WI38 (cell line): ENCODE data around the gene PLEKHB2.
"Not testable (repeated sequence)": the region's sequence is repeated elsewhere in the genome, so short reads cannot be mapped to it uniquely, and the experiment has no call there.

Experiments used
- H3K4me3 ChIP-seq: 2 replicates; pipeline ENCODE4 v1.5.1; 2011; ENCODE audit warnings: low read depth, mild to moderate bottlenecking, control low read depth, low read length
- CTCF ChIP-seq: IDR thresholded peaks from 2 replicates; pipeline ENCODE4 v1.5.1; 2012; ENCODE audit warnings: low read depth, mild to moderate bottlenecking, control low read depth, low read length

Gene PLEKHB2

DNA sequence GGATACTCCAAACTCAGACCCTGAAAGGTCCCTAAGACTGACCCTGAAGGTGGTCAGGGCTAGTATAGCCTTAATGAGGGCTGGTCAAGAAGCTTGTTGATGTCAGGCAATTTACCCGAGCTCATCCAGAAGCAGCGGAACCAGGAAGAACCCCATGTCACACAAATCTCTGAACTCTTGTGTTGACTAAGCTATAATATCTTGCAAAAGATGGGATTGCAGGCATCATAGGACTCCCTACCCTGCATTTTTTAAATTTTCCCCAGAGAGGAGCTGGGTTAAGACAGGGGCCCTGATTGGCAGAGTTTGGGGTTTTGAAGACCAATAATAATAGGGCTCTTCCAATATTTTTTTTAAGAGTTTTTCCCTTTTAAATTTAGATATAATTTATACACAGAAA lies 2.0 kb upstream of the PLEKHB2 start:
- TF ChIP-seq CTCF: no peak
- no peak overlapping the region for H3K4me3 ChIP-seq

- H3K4me3 ChIP-seq: peak overlapping the region; percentile 80
- no peak for TF ChIP-seq CTCF
Observed at GRCh38 chr2:131104487-131105155, 515 bp upstream of the PLEKHB2 start.

GRCh38 chr2:131105950-131106801 lies 1.0 kb downstream of the PLEKHB2 start:
- peak overlapping the region; percentile 80 for H3K4me3 ChIP-seq
- TF ChIP-seq CTCF: no peak

DNA sequence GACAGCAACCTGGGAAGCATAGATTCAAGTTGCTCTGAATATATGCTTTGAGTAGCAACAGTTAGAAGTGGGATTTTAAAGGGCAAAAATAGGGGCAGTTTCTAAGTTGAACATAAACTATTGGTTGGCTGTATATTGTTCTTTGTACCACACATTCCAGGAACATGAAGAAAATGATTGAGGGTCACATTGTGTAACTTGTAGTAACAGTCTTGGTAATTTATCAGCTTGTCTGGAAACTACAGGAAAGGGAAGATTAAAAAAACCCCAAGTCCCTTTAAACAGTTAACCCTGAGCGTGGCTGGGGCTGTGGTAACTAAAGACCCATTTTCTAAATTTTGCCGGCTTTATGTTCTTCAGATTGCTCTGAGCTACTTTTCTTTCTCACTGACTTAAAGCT lies 7.4 kb downstream of the PLEKHB2 start:
- no peak for TF ChIP-seq CTCF
- no peak overlapping the region for H3K4me3 ChIP-seq

DNA sequence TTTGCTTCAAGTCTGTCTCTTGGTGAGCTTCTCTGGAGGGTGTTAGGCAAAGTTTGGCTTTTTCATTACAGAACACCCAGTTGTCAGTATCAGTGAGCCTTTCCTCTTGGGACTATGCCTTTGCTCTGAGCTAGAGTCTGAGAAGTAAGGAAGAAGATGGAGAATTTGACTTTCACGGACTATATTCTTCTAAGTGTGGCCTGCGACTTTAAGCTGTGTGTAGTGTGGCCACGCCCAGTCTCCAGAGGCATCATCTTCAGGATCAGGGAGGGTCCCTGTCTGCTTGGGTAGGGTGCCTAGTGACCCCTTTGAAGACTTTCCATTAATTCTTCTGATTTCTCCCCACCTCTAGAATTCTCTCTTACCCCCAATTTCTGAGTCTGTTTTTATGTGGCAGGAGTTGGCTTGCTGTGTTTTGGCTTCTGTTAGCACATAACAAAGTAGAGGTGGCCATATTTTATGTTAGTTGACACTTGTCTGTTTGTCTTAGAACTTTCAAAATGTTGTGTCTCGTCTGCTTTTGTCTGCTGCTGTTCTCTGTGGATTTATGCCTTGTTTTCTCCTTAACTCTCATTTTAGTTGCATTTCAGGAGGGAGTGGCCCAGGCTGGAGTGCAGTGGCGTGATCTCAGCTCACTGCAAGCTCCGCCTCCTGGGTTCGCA lies 8.6 kb downstream of the PLEKHB2 start:
- no peak for TF ChIP-seq CTCF
- H3K4me3 ChIP-seq: no peak overlapping the region

DNA sequence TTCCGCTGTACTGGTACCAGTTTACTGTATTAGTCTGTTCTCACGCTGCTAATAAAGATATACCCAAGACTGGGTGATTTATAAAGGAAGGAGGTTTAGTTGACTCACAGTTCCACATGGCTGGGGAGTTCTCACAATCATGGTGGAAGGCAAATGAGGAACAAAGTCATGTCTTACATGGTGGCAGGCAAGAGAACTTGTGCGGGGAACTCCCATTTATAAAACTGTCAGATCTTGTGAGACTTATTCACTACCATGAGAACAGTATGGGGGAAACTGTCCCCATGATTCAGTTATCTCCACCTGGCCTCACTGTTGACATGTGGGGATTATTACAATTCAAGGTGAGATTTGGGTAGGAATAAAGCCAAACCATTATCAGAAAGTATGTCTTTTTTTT lies 9.8 kb downstream of the PLEKHB2 start:
- not testable (repeated sequence) for H3K4me3 ChIP-seq

- no peak overlapping the region for H3K4me3 ChIP-seq
- no peak for TF ChIP-seq CTCF
Observed at GRCh38 chr2:131115752-131116151, 10.6 kb downstream of the PLEKHB2 start.
